ENCODE measurements around the gene FBXW10.
"Not testable (repeated sequence)": the region's sequence is repeated elsewhere in the genome, so short reads cannot be mapped to it uniquely, and the experiment has no call there.

DNA sequence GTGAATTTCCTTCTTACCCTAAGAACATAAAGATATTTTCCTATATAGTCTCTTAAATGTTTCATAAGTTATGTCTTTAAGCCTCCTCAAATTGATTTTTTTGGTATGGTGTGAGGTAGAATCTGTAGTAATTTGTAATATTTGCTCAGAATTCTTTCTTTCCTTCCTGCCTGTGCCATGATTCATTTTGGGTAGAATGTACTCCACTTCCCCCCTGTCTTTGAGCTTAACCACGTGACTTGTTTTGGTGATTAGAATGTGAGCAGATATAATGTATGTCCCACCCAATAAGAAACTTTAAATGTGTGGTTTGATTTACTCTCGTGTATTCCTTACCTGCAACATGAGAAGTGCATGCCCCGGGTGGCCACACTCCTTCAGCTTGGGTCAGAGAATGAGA, 77.6 kb downstream of the FBXW10 start:
- TF ChIP-seq POLR2A (IDR thresholded peaks at IDR 0.05): not testable (repeated sequence)
- TF ChIP-seq, protein P1, sequence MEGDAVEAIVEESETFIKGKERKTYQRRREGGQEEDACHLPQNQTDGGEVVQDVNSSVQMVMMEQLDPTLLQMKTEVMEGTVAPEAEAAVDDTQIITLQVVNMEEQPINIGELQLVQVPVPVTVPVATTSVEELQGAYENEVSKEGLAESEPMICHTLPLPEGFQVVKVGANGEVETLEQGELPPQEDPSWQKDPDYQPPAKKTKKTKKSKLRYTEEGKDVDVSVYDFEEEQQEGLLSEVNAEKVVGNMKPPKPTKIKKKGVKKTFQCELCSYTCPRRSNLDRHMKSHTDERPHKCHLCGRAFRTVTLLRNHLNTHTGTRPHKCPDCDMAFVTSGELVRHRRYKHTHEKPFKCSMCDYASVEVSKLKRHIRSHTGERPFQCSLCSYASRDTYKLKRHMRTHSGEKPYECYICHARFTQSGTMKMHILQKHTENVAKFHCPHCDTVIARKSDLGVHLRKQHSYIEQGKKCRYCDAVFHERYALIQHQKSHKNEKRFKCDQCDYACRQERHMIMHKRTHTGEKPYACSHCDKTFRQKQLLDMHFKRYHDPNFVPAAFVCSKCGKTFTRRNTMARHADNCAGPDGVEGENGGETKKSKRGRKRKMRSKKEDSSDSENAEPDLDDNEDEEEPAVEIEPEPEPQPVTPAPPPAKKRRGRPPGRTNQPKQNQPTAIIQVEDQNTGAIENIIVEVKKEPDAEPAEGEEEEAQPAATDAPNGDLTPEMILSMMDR (IDR thresholded peaks at IDR 0.05): not testable (repeated sequence)

Data from tibial nerve (tissue), 3 donors.